Activated CD8-positive, alpha-beta T cell treated with anti-CD3 and anti-CD28 coated beads for 36 hours (primary cell): ENCODE data around the gene ZNF33A. TPM values are rescaled to one million over a fixed set of nuclear protein-coding genes. Genes with fewer than 3 reads are reported as not detected.
"Not testable (repeated sequence)": the region's sequence is repeated elsewhere in the genome, so short reads cannot be mapped to it uniquely, and the experiment has no call there.

Source experiments
- ATAC-seq: fragments of 200-7000 bp; cut with Tn5 transposase; one replicate; pipeline ENCODE4 v1.10.0; 2021; ENCODE audit warnings: mild to moderate bottlenecking, moderate library complexity
- CTCF ChIA-PET: fragments of 350-600 bp; sonication (Branson Sonifier 250); formaldehyde crosslinking; loops from one replicate; lab custom pipeline; 2021; ENCODE audit warnings: antibody characterized with exemption; lab: Charles Lee
- POLR2A ChIA-PET: fragments of 350-600 bp; sonication (Branson Sonifier 250); formaldehyde crosslinking; loops from one replicate; lab custom pipeline; 2021; ENCODE audit warnings: antibody characterized with exemption; lab: Charles Lee
- DNase-seq: peaks from one replicate; pipeline ENCODE4 v3.0.0-alpha.2; 2020
- H3K27ac Mint-ChIP-seq: one replicate; pipeline ENCODE4 v1.8.0; 2021; ENCODE audit warnings: mild to moderate bottlenecking, mixed read lengths
- H3K27me3 Mint-ChIP-seq: one replicate; pipeline ENCODE4 v1.8.0; 2021; ENCODE audit warnings: mixed read lengths
- H3K36me3 Mint-ChIP-seq: one replicate; pipeline ENCODE4 v1.8.0; 2021; ENCODE audit warnings: low read depth, mixed read lengths
- H3K4me1 Mint-ChIP-seq: one replicate; pipeline ENCODE4 v1.8.0; 2021; ENCODE audit warnings: low read depth, mixed read lengths
- H3K4me3 Mint-ChIP-seq: one replicate; pipeline ENCODE4 v1.8.0; 2021; ENCODE audit warnings: mild to moderate bottlenecking, moderate library complexity, mixed read lengths
- H3K9me3 Mint-ChIP-seq: one replicate; pipeline ENCODE4 v1.8.0; 2021; ENCODE audit warnings: mixed read lengths
- CTCF ChIP-seq: fragments of 200-600 bp; IDR thresholded peaks from one replicate; pipeline ENCODE4 v1.8.0; 2022; ENCODE audit warnings: antibody characterized with exemption, mild to moderate bottlenecking
- intact Hi-C: fragments of 100-400 bp; cut with micrococcal nuclease; formaldehyde crosslinking; loops from one replicate; pipeline ENCODE4 v1.10.0; 2022
- total RNA-seq, 2 experiments: library from RNA; stranded (reverse); gene quantifications; one replicate each; pipeline ENCODE4 v1.2.3, GENCODE V29; 2021

Gene ZNF33A
- total RNA-seq, 2 experiments from 2014 or later: 21.2 to 27.1 TPM

- Mint-ChIP-seq H3K27ac (peak within 1 kb of the TSS; percentile 94), H3K9me3 (peaks cover 3% of the 10 kb centered on the region), H3K4me3 (peak within 1 kb of the TSS; percentile 93), H3K36me3 (peaks cover 7% of the 10 kb centered on the region), H3K27me3 (no peaks in the 10 kb centered on the region), H3K4me1 (peaks cover 19% of the 10 kb centered on the region)
- DNase-seq (peak; percentile 98), ATAC-seq (peak; percentile 94)
- intact Hi-C loops: loop anchor here (1.0 to 2.0 kb wide), 2 partner anchors 35 to 118 kb away; partner anchors contain the start of genes ZNF33A and ZNF37A
- ChIA-PET POLR2A (interaction anchor here (0.8 to 2.6 kb wide), 5 partner anchors 9 to 427 kb away, joined by 3 to 16 read pairs (median 6); partner anchors contain the start of genes ZNF33A and ZNF37A), CTCF (interaction anchor here (0.6 to 1.6 kb wide), 13 partner anchors 9 to 119 kb away, joined by 3 to 6 read pairs (median 3); partner anchors contain the start of genes ZNF33A and ZNF37A)
- peak; percentile 76 for TF ChIP-seq CTCF
Observed at GRCh38 chr10:37976091-37976879, 34.2 kb upstream of the ZNF33A start, which contains the start of gene ZNF25. ZNF25 (minus strand) TSS chr10:37976647; CDS start chr10:37971722, 4,925 bp downstream.

GRCh38 chr10:37976880-37977203 is 33.6 kb upstream of the ZNF33A start:
- H3K9me3 Mint-ChIP-seq: peaks cover 3% of the 10 kb centered on the region
- DNase-seq (no peak), ATAC-seq (no peak)
- peaks cover 19% of the 10 kb centered on the region for H3K4me1 Mint-ChIP-seq
- intact Hi-C loops: loop anchor here (1.0 to 2.0 kb wide), 2 partner anchors 34 to 117 kb away; partner anchors contain the start of genes ZNF33A and ZNF37A
- POLR2A ChIA-PET: interaction anchor here (0.8 to 2.6 kb wide), 4 partner anchors 8 to 426 kb away, joined by 4 to 16 read pairs (median 8); partner anchors contain the start of genes ZNF33A and ZNF37A
- H3K27ac Mint-ChIP-seq: peak overlapping the region; percentile 94
- CTCF ChIA-PET: interaction anchor here (0.6 to 1.2 kb wide), 10 partner anchors 9 to 118 kb away, joined by 3 to 6 read pairs (median 3); partner anchors contain the start of genes ZNF33A and ZNF37A
- peaks cover 7% of the 10 kb centered on the region for H3K36me3 Mint-ChIP-seq
- peak; percentile 8 for TF ChIP-seq CTCF
- H3K4me3 Mint-ChIP-seq: peak overlapping the region; percentile 93
- H3K27me3 Mint-ChIP-seq: no peaks in the 10 kb centered on the region

GRCh38 chr10:37991655-37992054 is 18.8 kb upstream of the ZNF33A start:
- H3K9me3 Mint-ChIP-seq: peaks cover 1% of the 10 kb centered on the region
- H3K36me3 Mint-ChIP-seq: no peaks in the 10 kb centered on the region
- no peaks in the 10 kb centered on the region for H3K27me3 Mint-ChIP-seq
- H3K27ac Mint-ChIP-seq: no peak overlapping the region
- no peak for TF ChIP-seq CTCF
- no peak overlapping the region for H3K4me3 Mint-ChIP-seq
- no peak for ATAC-seq
- CTCF ChIA-PET: interaction anchor here (1.7 kb wide), 2 partner anchors 15 to 19 kb away, joined by 3 to 6 read pairs; partner anchors contain the start of genes ZNF25 and ZNF33A
- POLR2A ChIA-PET: no interaction called here
- H3K4me1 Mint-ChIP-seq: no peaks in the 10 kb centered on the region
- intact Hi-C loops: no loop called here
- no peak for DNase-seq

- DNase-seq (no peak), ATAC-seq (no peak)
- no peaks in the 10 kb centered on the region for H3K36me3 Mint-ChIP-seq
- H3K9me3 Mint-ChIP-seq: peaks cover 1% of the 10 kb centered on the region
- CTCF ChIA-PET: interaction anchor here (1.7 kb wide), 2 partner anchors 15 to 18 kb away, joined by 3 to 6 read pairs; partner anchors contain the start of genes ZNF25 and ZNF33A
- intact Hi-C loops: no loop called here
- no peak for TF ChIP-seq CTCF
- no peaks in the 10 kb centered on the region for H3K27me3 Mint-ChIP-seq
- H3K4me1 Mint-ChIP-seq: no peaks in the 10 kb centered on the region
- no peak overlapping the region for H3K27ac Mint-ChIP-seq
- POLR2A ChIA-PET: no interaction called here
- H3K4me3 Mint-ChIP-seq: no peak overlapping the region
Observed at GRCh38 chr10:37992083-37992482, 18.4 kb upstream of the ZNF33A start.

GRCh38 chr10:37998920-37999319 is 11.6 kb upstream of the ZNF33A start:
- H3K4me3 Mint-ChIP-seq, H3K9me3 Mint-ChIP-seq, H3K4me1 Mint-ChIP-seq, H3K36me3 Mint-ChIP-seq, DNase-seq, intact Hi-C loops, ATAC-seq, CTCF ChIA-PET, POLR2A ChIA-PET, H3K27ac Mint-ChIP-seq, H3K27me3 Mint-ChIP-seq: not testable (repeated sequence)

- CTCF ChIA-PET, ATAC-seq, H3K9me3 Mint-ChIP-seq, H3K27ac Mint-ChIP-seq, H3K27me3 Mint-ChIP-seq, H3K4me1 Mint-ChIP-seq, H3K36me3 Mint-ChIP-seq, DNase-seq, intact Hi-C loops, H3K4me3 Mint-ChIP-seq, POLR2A ChIA-PET: not testable (repeated sequence)
Observed at GRCh38 chr10:38000474-38000873, 10.0 kb upstream of the ZNF33A start.
